Esophagus squamous epithelium (tissue), 5 donors: ENCODE results near the gene HELT. TPM values are rescaled to one million over a fixed set of nuclear protein-coding genes. Genes with fewer than 3 reads are reported as not detected.

ENCODE experiments used
- DNase-seq: peaks from one replicate; lab custom pipeline; 2025; lab: John Stamatoyannopoulos, UW
- H3K27ac ChIP-seq, 4 donors: fragments of 200-600 bp; sonication (generic); one replicate each; pipeline ENCODE4 v1.5.1; 2016 to 2019; ENCODE audit warnings: mild to moderate bottlenecking in 1 of 4
- H3K27me3 ChIP-seq, 4 donors: fragments of 200-600 bp; sonication (generic); 1 replicate in 3 of 4; 2 replicates in 1 of 4; pipeline versions ENCODE4 v1.5.1 to v1.6.0; 2017 to 2021; ENCODE audit warnings: antibody characterized with exemption in 1 of 4
- H3K36me3 ChIP-seq, 3 donors: fragments of 200-600 bp; sonication (generic); one replicate each; pipeline ENCODE4 v1.5.1; 2016 to 2019
- H3K4me1 ChIP-seq, 3 donors: fragments of 200-600 bp; sonication (generic); one replicate each; pipeline ENCODE4 v1.5.1; 2017 to 2019
- H3K4me3 ChIP-seq, 4 donors: fragments of 200-600 bp; sonication (generic); 1 replicate in 3 of 4; 2 replicates in 1 of 4; pipeline ENCODE4 v1.5.1; 2016 to 2019; ENCODE audit warnings: mild to moderate bottlenecking in 2 of 4, moderate library complexity in 1 of 4
- H3K9me3 ChIP-seq, 3 donors: fragments of 200-600 bp; sonication (generic); one replicate each; pipeline ENCODE4 v1.5.1; 2016 to 2019
- CTCF ChIP-seq, 6 experiments: fragments of 450-650 bp in 4 of 6; fragments of 200-600 bp in 2 of 6; sonication (generic) in 2 of 6; IDR thresholded peaks; one replicate each; pipeline ENCODE4 v1.5.1; 2016 to 2019; ENCODE audit warnings: antibody characterized with exemption in 6 of 6, mild to moderate bottlenecking in 4 of 6, moderate library complexity in 4 of 6
- POLR2A ChIP-seq, 4 donors: fragments of 450-650 bp; IDR thresholded peaks; one replicate each; pipeline ENCODE4 v1.6.1; 2017; ENCODE audit warnings: antibody characterized with exemption in 4 of 4, mild to moderate bottlenecking in 4 of 4, moderate library complexity in 3 of 4
- WGBS, 2 donors: methylation state at CpG; one replicate each; pipeline ENCODE4 v1.1.5; 2018; 5-methylcytosine and 5-hydroxymethylcytosine counted together
- intact Hi-C: fragments of 100-400 bp; cut with DNase I; formaldehyde crosslinking; loops from one replicate; pipeline ENCODE4 v1.15.0; 2022
- total RNA-seq, 4 donors: library from RNA; depleted of rRNA; stranded (reverse); fragments of >200 nt; gene quantifications; one replicate each; pipeline ENCODE4 v1.1.0, GENCODE V29; 2016
- donor health status: DM: yes; HTN: yes; CAD: no.

HELT gene
- total RNA-seq, 4 donors from 2014 or later: not detected

GRCh38 chr4:185013417-185014125 is 4.7 kb upstream of the HELT start:
- Histone ChIP-seq H3K36me3 (no peaks in the 10 kb centered on the region), H3K4me1 (peaks cover 0 to 27% (median 4%) of the 10 kb centered on the region in 3 donors), H3K4me3 (no peak overlapping the region), H3K9me3 (no peaks in the 10 kb centered on the region), H3K27me3 (peaks cover 2 to 100% (median 17%) of the 10 kb centered on the region in 4 donors), H3K27ac (no peak overlapping the region)
- no peak for DNase-seq
- no peak for TF ChIP-seq POLR2A (IDR thresholded peaks at IDR 0.05)
- no peak for TF ChIP-seq CTCF (IDR thresholded peaks at IDR 0.05)
- 40 to 61% methylated on average over 16 of the region's 16 CpGs for WGBS, 2 donors
- intact Hi-C loops: no loop called here

- H3K27me3 ChIP-seq: peaks cover 9 to 100% (median 23%) of the 10 kb centered on the region in 4 donors
- H3K9me3 ChIP-seq: no peaks in the 10 kb centered on the region
- no peak overlapping the region for H3K27ac ChIP-seq
- no peaks in the 10 kb centered on the region for H3K36me3 ChIP-seq
- DNase-seq: no peak
- WGBS, 2 donors: 38 to 61% methylated on average over 5 of the region's 5 CpGs
- TF ChIP-seq CTCF (IDR thresholded peaks at IDR 0.05): no peak
- no peak for TF ChIP-seq POLR2A (IDR thresholded peaks at IDR 0.05)
- intact Hi-C loops: no loop called here
- no peak overlapping the region for H3K4me3 ChIP-seq
- peaks cover 8 to 42% (median 18%) of the 10 kb centered on the region in 3 donors for H3K4me1 ChIP-seq
Measured at GRCh38 chr4:185015108-185015507, 3.2 kb upstream of the HELT start.

GRCh38 chr4:185016101-185016940 is 2.0 kb upstream of the HELT start:
- H3K4me1 ChIP-seq: peaks cover 19 to 54% (median 30%) of the 10 kb centered on the region in 3 donors
- TF ChIP-seq POLR2A (IDR thresholded peaks at IDR 0.05) (no peak), CTCF (IDR thresholded peaks at IDR 0.05) (no peak)
- H3K27me3 ChIP-seq: peaks cover 15 to 100% (median 32%) of the 10 kb centered on the region in 4 donors
- no peak for DNase-seq
- 8 to 16% methylated on average over 13 to 34 of the region's 47 CpGs for WGBS, 2 donors
- H3K4me3 ChIP-seq: no peak overlapping the region
- H3K9me3 ChIP-seq: no peaks in the 10 kb centered on the region
- no peaks in the 10 kb centered on the region for H3K36me3 ChIP-seq
- intact Hi-C loops: no loop called here
- H3K27ac ChIP-seq: no peak overlapping the region

- Histone ChIP-seq H3K4me3 (no peak overlapping the region), H3K9me3 (no peaks in the 10 kb centered on the region), H3K27me3 (peaks cover 21 to 100% (median 33%) of the 10 kb centered on the region in 4 donors), H3K4me1 (peaks cover 19 to 57% (median 31%) of the 10 kb centered on the region in 3 donors), H3K27ac (no peak overlapping the region), H3K36me3 (no peaks in the 10 kb centered on the region)
- TF ChIP-seq CTCF (IDR thresholded peaks at IDR 0.05) (no peak), POLR2A (IDR thresholded peaks at IDR 0.05) (no peak)
- 4 to 6% methylated on average over 31 to 33 of the region's 34 CpGs for WGBS, 2 donors
- intact Hi-C loops: no loop called here
- DNase-seq: no peak
Measured at GRCh38 chr4:185016946-185017758, 1.1 kb upstream of the HELT start.
